Measurements from ENCODE around the gene CELA2B.
"Not testable (repeated sequence)": the region's sequence is repeated elsewhere in the genome, so short reads cannot be mapped to it uniquely, and the experiment has no call there.

The CELA2B gene

DNA sequence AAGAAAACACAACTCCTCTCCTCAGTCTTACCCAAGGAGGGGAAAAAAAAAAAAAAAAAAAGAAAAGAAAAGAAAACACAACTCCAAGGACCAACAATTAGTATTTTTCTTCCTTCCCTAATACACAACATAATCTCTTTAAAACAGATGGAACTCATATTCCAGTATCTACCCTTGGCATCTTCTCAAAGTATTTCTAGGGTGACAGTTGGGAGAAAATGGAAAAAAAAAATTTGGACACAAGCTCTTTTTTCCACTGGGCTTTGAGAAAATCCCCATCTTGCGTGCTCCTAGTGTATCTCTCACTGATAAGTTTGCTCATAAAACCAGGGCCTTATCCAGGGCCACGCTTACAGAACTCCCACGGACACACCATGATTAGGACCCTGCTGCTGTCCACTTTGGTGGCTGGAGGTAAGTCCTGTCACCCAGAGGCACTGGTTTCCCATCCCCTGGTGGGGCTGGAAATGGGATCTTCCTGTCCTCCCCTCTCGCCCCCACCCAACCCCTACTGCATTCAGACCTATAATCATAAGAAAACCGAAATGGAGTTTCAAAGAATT lies at the start of gene CELA2B:
Gene CELA2B, plus strand, starts transcription at position 353 of the 563 bp plus-strand sequence. Its CDS starts 22 bp downstream, at position 375.
- DNase-seq = no peak

DNA sequence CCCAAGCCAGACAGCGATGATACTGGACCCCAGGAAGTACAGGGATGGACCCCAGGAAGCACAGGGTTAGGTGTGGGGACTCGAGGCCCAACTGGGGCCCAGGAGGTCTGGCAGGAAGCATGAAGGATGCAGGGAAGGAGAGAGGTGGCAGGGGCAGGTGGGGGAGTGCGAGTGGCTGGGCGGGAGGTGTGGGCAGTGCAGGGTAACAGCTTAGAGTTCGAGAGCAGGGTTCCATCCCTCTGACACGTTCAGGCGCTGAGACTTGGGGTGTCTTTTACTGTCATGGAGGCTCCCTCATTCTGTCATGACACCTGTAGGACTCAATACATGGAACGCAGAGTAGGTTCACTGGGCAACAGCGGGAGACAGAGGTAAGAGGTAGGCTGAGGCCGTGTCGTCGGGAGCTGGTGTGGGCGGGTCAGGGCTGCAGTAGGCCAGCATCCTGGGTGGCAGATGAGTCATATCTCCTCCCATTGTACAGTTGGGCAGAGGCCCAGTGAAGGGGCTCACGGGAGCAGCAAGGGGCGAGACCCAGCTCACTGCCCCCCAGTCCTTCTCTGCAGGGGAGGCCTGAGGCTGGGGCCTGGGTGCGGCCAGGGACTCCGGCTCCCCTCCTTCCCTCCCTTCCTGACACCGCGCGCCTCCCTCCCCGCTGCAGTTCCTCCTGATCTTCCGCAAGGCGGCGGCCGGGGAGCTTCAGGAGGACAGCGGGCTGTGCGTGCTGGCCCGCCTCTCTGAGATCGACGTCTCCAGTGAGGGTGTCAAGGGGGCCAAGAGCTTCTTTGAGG lies 49.2 kb upstream of the CELA2B start:
- DNase-seq = no peak

DNA sequence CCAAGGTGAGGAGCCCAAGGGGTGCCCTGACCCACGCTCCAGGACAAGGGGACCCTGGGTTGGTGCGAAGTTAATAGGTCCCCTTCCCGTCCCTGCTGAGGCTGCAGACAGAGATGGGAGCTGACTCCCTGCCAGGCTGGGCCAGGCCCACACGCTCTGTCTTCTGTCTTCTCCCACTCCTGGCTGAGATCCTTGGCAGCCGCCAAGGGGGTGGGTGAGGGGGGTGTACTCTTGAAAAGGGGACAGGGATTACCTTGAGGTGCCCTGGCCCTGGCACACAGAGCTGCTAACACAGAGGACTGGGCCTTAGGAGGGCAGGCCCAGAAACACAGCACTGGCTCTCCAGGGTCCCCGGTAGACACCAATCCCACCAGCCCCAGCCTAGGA lies 48.6 kb upstream of the CELA2B start:
- DNase-seq = no peak

DNA sequence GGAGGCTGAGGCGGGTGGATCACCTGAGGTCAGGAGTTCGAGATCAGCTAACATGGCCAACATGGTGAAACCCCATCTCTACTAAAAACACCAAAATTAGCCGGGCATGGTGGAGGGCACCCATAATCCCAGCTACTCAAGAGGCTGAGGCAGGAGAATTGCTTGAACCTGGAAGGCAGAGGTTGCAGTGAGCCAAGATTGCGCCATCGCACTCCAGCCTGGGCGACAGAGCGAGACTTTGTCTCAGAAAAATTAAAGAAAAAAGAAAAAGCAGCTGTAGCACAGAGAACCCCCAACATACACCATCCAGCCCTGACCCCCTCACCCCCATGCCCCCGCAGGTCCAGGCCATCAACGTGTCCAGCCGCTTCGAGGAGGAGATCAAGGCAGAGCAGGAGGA lies 47.7 kb upstream of the CELA2B start:
- not testable (repeated sequence) for DNase-seq

DNA sequence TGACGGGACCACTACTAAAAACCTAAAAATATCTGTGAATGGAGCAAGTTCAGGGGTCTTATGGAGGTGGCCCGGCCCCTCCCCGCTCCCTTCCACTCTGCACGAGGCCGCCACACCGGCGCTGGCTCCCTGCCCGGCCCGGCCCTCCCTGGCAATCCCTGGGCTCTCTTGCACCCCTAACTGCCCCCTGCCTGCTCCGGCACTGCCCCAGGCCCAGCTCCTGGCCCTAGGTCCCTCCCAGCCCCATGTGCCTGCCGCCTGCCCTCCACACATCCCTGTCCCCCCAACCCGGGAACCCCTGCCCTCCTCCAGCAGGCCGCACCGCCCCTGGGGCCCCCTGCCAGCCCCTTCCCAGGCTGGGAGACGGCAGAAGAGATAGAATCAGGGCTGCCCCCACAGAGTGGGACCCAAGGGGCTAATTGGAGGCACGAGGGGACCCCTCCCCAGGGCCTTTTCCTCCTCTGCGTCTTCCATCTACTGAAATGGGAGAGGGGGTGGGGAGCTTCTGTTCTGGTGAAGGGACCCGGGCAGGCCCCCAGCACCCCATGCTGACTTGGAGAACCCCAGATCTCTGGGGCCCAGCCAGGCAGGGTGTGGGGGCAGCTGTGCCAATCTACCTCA lies 47.0 kb upstream of the CELA2B start:
- DNase-seq = no peak

DNA sequence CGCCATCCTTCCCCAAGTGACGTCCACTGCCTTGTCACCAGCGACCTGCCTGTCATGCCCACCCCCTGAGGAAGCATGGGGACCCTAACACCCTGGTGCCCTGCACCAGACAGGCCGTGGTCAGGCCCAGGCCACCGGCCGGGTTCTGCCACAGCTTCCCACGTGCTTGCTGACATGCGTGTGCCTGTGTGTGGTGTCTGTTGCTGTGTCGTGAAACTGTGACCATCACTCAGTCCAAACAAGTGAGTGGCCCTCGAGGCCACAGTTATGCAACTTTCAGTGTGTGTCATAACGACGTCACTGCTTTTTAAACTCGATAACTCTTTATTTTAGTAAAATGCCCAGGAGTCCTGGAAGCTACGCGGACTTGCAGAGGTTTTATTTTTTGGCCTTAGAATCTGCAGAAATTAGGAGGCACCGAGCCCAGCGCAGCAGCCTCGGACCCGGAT lies 46.2 kb upstream of the CELA2B start:
- no peak for DNase-seq

DNA sequence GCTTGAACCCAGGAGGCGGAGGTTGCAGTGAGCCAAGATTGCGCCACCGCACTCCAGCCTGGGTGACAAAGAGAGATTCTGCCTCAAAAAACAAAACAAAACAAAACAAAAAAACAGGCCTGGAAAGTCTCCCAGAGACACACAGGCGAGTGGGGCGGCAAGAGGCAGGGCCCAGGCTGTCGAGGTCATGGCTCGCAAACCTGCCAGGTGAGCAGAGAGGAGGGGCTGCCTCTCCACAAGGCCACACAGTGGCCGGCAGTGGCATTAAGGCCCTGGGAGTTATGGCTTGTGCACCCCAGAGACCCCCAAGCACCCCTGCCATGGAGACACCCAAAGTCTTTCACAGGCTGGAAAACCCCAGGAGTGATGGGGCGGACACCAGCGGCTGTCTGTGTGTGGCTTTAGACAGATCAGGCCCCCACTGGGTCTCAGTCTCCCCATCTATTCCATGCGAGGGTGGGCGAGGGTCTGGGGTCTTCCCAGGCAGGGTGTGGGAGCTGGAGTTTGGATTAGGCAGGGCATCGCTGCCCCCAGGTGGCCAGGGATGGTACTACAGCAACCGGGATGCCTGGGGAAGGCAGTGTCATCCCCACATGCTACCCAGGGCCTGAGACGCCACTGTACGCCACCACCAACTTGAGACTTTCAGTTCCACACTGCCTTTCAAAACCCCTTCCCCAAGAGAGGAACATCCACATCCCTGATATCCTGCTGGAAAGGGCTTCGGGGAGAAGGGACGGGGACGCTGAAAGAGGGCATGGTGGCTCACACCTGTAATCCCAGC lies 44.9 kb upstream of the CELA2B start:
- DNase-seq = peak; percentile 41

DNA sequence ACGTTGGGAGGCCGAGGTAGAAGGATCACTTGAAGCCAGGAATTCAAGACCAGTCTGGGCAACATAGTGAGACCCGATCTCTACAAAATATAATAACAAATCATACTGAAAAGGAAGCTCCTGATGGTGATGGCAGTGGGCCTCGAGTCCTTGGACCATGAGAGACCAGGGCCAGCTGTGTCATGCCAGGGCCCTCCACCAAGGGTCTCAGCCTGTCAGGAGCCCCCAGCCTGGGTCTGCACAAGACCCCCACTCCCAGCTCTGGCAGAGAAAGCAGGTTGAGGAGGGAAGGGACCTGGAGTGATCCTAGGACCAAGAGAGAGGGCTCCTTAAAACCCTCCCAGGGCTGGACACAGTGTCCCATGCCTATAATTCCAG lies 44.3 kb upstream of the CELA2B start:
- no peak for DNase-seq

DNA sequence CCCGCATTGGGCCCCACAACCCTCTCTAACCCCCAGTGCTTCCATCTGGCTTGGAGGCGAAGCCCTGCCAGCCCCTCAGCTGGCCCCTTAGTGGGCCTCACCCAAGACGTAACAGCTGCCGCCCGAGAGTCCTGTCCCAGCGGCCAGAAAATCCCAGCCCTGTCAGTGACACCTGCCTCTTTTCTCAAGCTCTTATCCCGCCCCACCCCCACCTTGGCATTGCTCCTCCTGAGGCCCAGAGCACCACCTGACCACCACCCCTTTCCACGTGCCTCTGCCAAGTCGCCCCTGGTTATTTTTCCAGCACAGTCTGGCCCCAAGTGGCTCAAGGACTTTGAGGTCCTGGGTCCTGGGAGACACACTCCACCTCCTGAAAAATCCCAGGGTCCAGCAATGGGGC lies 43.6 kb upstream of the CELA2B start:
- no peak for DNase-seq

DNA sequence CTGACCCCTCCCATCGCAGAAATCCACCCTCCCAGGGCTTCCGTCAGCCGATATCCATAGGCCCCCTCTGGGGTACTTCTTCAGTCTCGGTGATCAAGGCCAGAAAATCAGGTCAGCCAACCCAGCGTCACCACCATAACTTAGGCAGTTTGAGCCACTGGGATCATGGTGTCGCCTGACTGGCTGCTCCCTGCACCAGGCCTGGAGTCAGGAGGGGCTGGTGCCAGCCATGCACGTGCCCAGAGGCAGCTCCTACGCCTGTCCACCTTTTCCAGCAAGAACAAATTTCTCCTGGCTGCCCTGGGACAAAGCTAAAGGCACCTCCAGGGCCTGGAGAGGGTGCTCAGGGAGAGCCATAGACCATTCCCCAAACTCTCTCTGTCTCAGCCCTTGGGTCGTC lies 42.4 kb upstream of the CELA2B start:
- no peak for DNase-seq

DNA sequence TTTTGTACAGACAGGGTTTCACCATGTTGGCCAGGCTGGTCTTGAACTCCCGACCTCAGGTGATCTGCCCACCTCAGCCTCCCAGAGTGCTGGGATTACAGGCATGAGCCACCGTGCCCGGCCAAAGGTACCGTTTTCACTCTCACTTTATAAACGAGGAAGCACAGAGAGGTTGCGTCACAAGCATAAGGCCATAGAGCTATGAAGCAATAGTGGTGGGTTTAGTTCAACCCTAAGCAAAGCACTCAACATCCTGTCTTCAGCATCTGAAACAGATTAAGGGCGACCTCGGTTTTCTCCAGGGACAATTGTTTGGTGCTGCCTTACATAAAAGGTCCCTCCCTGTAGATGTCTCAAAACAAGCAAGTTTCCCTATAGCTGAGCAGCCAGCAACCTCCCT lies 41.2 kb upstream of the CELA2B start:
- DNase-seq = not testable (repeated sequence)

DNA sequence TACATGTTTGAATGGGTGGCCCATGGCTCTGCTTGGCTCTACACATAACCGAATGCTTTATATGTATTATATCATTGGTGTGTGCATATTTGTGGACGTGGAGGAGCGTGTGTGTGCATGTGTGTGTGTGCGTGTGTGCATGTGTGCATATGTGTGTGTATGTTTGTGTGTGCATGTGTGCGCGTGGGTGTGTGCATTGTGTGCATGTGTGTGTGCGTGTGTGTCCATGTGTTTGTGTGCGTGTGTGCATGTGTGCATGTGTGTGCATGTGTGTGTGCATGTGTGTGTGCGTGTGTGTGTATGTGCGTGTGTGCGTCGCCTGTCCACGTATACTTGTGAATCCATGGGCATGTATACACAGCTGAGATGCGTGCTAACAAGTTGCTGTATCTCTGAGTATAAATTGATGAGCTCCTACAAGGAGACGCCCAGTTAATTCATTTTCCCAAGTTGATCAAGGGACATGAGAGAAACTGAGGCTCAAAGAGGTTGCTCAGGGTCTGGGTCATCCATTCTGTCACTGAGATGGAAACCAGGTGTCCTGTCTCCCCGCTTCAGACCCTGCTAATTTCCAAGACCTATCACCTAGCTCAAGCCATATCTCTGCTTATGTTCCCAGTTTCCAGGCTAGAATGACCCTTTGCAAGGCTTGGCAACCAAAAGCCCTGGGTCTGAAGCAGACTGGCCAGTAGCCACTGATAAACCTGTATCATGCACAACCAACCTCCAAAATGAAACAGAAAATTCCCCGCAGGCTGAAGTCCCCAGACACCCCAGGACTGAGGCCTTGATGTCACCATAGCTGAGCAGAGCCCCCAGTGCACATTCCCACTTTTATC lies 40.4 kb upstream of the CELA2B start:
- DNase-seq = no peak

DNA sequence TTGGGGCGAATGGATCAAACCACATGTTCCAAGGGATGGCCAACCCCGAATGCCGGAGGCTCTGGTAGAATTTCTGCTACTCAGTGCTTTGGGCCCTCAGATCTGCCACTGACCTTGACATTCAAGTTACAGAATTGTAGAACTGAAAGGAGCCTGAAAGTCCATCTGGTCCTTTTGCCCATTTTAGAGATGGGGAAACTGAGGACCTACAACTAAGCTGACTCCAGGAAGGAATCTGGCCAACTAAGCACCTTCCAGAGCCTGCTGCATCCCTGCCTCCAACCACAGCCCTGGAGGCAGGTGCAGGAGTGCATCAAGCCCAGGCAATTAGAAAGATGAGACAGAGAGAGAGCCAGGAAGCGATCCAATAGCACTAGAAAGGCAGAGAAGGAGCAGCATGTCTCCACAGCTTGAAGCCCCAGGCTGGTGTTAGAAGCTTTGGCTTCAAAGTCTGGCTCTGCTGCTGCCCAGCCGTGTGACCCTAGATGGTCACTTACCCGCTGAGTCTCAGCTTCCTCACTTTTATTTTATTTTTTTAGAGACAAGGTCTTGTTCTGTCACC lies 38.9 kb upstream of the CELA2B start:
- DNase-seq = no peak

DNA sequence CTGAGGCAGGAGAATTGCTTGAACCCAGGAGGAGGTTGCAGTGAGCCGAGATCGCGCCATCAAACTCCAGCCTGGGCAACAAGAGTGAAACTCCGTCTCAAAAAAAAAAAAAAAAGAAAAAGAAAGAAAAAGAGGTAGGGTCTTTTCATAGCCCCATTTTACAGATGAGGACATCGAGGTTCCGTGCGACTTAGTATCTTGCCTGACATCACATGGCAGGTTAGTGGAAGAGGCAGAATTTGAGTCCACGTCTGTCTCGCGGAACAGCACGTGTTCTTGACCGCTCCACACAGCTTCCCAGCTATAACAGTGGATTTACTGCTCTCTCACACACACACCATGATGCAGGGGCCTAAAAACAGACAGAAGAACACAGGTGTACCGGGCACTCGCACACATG lies 36.6 kb upstream of the CELA2B start:
- DNase-seq = no peak

DNA sequence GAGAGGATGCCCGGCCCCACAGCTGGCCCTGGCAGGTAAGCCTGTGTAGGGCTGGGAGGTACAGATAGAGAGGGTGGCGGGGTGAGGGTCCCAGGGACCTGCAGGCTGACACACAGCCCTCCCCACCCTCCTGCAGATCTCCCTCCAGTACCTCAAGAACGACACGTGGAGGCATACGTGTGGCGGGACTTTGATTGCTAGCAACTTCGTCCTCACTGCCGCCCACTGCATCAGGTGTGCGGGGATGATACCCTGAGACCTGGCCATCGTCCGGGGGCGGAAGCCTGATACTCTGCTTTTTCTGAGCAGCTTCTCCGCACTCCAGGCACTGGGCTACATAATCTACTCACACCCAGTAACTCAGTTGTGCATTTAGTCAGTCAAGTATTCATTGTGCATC lies 35.5 kb upstream of the CELA2B start:
- no peak for DNase-seq

DNA sequence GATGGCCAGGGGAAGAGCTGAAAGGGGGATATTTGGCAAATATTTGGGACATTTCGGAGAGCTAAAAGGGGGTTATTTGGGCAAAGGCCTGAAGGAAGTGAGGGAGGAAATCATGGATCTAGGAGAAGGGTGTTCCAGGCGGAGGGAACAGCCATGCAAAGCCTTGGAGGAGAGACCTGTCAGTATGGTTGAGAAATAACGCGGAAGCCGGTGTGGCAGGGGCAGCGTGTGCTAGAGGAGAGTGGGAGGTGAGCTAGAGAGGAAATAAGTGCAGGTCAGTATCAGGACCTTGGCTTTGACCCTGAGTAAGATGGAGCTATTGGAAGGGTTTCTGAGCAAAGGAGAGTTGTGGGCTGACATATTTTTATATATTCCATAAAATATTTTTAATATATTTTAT lies 34.7 kb upstream of the CELA2B start:
- DNase-seq = no peak

DNA sequence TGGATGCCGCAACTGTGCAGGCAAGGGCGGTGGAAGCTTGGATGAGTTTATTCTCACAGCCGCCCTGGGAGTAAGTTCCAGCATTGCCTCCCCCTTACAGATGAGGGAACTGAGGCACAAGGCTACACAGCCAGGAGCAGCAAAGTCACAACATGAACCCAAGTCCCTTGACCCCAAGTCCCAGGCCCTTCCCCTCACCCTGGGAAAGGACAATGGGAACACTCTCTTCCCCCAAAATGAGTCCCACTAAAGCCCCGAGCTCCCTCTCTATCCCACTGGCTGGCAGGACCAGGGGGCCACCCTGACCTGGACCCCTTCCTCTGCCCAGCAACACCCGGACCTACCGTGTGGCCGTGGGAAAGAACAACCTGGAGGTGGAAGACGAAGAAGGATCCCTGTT lies 33.8 kb upstream of the CELA2B start:
- DNase-seq = no peak

DNA sequence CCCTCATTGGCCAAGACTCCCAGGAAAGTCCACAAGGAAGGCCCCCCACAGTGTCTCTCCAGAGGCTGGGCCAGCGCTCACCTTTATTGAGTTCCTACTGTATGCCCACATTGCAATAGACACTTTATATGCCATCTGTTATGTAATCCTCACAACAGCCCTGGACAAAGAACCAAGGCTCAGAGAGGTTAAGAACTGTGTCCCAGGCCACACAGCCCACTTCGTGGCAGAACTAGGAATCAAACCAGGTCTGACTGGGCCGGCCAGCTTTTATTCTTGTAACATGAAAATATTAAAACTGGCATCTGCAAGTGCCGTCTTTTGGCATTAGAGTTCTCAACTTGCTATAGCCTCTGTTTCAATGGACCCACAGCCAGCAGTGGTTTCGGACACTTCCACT lies 33.1 kb upstream of the CELA2B start:
- no peak for DNase-seq

DNA sequence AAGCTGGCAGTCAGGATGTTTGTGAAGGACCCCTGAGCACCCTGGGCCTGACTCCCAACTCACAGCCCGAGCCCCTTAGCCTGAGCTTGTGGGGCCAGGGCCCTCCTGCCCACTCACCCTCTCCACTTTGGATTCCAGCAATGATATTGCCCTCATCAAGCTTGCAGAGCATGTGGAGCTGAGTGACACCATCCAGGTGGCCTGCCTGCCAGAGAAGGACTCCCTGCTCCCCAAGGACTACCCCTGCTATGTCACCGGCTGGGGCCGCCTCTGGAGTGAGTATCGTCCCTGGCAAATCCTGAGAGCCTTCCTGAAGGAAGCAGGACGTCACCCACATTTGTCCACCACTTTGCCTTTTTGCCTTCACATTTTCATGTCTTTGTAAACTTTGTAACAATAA lies 32.6 kb upstream of the CELA2B start:
- no peak for DNase-seq

DNA sequence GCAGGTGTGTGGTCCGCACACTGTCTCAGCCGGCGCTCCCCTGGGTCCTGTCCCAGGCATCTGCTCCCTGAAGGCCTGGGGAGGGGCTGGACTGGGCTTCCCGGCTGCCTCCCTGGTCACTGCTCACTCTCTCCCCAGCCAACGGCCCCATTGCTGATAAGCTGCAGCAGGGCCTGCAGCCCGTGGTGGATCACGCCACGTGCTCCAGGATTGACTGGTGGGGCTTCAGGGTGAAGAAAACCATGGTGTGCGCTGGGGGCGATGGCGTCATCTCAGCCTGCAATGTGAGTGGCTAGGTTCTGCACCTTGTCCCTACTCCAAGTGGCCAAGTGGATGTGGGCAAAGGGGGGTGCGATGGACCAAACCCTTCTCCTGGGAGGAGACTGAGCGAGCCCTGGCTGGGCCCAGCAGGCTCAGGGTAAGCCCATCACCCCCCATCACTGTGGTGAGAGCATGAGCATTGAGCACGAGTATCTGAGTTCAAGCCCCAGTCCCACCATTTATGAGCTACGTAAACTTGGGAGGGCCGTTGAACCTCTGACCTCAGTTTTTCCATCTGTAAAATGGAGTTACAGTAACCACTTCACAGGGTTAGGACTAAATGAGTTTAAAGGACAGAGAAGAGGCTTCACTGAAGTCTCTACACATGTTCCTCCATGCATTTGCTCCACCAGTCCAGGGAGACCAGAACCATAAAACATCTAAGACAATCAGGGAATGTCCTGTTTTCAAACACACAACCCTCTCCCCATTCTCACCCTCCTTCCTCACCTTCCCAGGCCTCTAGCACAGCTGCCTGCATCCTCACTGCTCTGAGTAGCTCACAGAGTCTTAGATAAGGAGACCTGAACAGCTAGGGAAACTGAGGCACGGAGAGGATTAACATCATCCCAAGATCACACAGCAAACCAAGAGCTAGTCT lies 31.2 kb upstream of the CELA2B start:
- no peak for DNase-seq
